ACHN (cell line): ENCODE data around the gene RXRA.

Experiments
- DNase-seq: peaks from one replicate; pipeline ENCODE4 v3.0.0-alpha.2; 2015
- in situ Hi-C: cut with HindIII; loops from 2 replicates; pipeline ENCODE4 v1.10.0; 2017; ENCODE audit warnings: low sequenced_read_pairs, low pct_ligation_motif_present, low pct_unique_long_range_greater_than_20kb

The RXRA gene

GRCh38 chr9:134325813-134326723, at the start of gene RXRA:
RXRA (plus strand) TSS chr9:134326455; CDS start chr9:134326632, 177 bp downstream.
- peak; percentile 78 for DNase-seq
- in situ Hi-C loops: no loop called here

GRCh38 chr9:134278286-134278685, 48.0 kb upstream of the RXRA start:
- no peak for DNase-seq
- in situ Hi-C loops: no loop called here

GRCh38 chr9:134278974-134279640, 47.1 kb upstream of the RXRA start:
- in situ Hi-C loops: no loop called here
- no peak for DNase-seq

- in situ Hi-C loops: no loop called here
Observed at GRCh38 chr9:134282138-134282650, 44.1 kb upstream of the RXRA start.

GRCh38 chr9:134283111-134283515, 43.1 kb upstream of the RXRA start:
- no peak for DNase-seq
- in situ Hi-C loops: no loop called here

More at GRCh38 chr9:134282138-134282650, 44.1 kb upstream of the RXRA start:
- DNase-seq: no peak

GRCh38 chr9:134283692-134284265, 42.5 kb upstream of the RXRA start:
- no peak for DNase-seq
- in situ Hi-C loops: no loop called here

GRCh38 chr9:134284273-134284672, 42.0 kb upstream of the RXRA start:
- no peak for DNase-seq
- in situ Hi-C loops: no loop called here

GRCh38 chr9:134284741-134285140, 41.5 kb upstream of the RXRA start:
- in situ Hi-C loops: no loop called here
- no peak for DNase-seq

- in situ Hi-C loops: no loop called here
- DNase-seq: no peak
Observed at GRCh38 chr9:134285215-134285845, 40.9 kb upstream of the RXRA start.

GRCh38 chr9:134286471-134287245, 39.6 kb upstream of the RXRA start:
- DNase-seq: no peak
- in situ Hi-C loops: no loop called here

- in situ Hi-C loops: no loop called here
- DNase-seq: no peak
Observed at GRCh38 chr9:134287591-134288491, 38.4 kb upstream of the RXRA start.

- in situ Hi-C loops: no loop called here
- DNase-seq: no peak
Observed at GRCh38 chr9:134288746-134289145, 37.5 kb upstream of the RXRA start.

GRCh38 chr9:134289241-134289875, 36.9 kb upstream of the RXRA start:
- in situ Hi-C loops: no loop called here
- no peak for DNase-seq

GRCh38 chr9:134290603-134291451, 35.4 kb upstream of the RXRA start:
- DNase-seq: no peak
- in situ Hi-C loops: no loop called here

- no peak for DNase-seq
- in situ Hi-C loops: no loop called here
Observed at GRCh38 chr9:134291452-134291881, 34.8 kb upstream of the RXRA start.
